Activated T-helper 1 cell treated with anti-CD3 and anti-CD28 coated beads, Interleukin-2, amount 50 U/mL, for 16 hours (primary cell): ENCODE results near the gene KRTAP7-1.

Source experiments
- DNase-seq, 2 donors: peaks; one replicate each; pipeline ENCODE4 v3.0.0-alpha.2; 2020; ENCODE audit warnings: low read depth in 1 of 2, low spot score in 1 of 2

The KRTAP7-1 gene

GRCh38 chr21:30829659-30830058 lies at the start of gene KRTAP7-1:
KRTAP7-1 (minus strand) TSS chr21:30829759; CDS start chr21:30829698, 61 bp downstream.
- DNase-seq, result no peak

GRCh38 chr21:30874526-30874925 lies 45.0 kb upstream of the KRTAP7-1 start:
- no peak for DNase-seq

GRCh38 chr21:30847627-30848500 lies 18.3 kb upstream of the KRTAP7-1 start:
- DNase-seq, result no peak

GRCh38 chr21:30842990-30843389 lies 13.4 kb upstream of the KRTAP7-1 start:
- DNase-seq, result no peak

- DNase-seq, result no peak
Observed at GRCh38 chr21:30839304-30839703, 9.7 kb upstream of the KRTAP7-1 start.

- no peak for DNase-seq
Observed at GRCh38 chr21:30838536-30838935, 9.0 kb upstream of the KRTAP7-1 start.

- no peak for DNase-seq
Observed at GRCh38 chr21:30831194-30831765, 1.7 kb upstream of the KRTAP7-1 start.

GRCh38 chr21:30818837-30819610 lies 10.5 kb downstream of the KRTAP7-1 start:
- no peak for DNase-seq

- DNase-seq, result no peak
Observed at GRCh38 chr21:30813174-30813573, 16.4 kb downstream of the KRTAP7-1 start, which contains the start of gene KRTAP8-1. KRTAP8-1 (minus strand) TSS chr21:30813274; CDS start chr21:30813220, 54 bp downstream.

GRCh38 chr21:30800605-30801004 lies 29.0 kb downstream of the KRTAP7-1 start:
- no peak for DNase-seq

- DNase-seq, result no peak
Observed at GRCh38 chr21:30793581-30794314, 35.8 kb downstream of the KRTAP7-1 start.

GRCh38 chr21:30779249-30779648 lies 50.3 kb downstream of the KRTAP7-1 start:
- no peak for DNase-seq
